ENCODE measurements around the gene CERS1. TPM values are rescaled to one million over a fixed set of nuclear protein-coding genes. Genes with fewer than 3 reads are reported as not detected.

Gene CERS1
- total RNA-seq, 1 donor from 2014 or later = 15.7 TPM

DNA sequence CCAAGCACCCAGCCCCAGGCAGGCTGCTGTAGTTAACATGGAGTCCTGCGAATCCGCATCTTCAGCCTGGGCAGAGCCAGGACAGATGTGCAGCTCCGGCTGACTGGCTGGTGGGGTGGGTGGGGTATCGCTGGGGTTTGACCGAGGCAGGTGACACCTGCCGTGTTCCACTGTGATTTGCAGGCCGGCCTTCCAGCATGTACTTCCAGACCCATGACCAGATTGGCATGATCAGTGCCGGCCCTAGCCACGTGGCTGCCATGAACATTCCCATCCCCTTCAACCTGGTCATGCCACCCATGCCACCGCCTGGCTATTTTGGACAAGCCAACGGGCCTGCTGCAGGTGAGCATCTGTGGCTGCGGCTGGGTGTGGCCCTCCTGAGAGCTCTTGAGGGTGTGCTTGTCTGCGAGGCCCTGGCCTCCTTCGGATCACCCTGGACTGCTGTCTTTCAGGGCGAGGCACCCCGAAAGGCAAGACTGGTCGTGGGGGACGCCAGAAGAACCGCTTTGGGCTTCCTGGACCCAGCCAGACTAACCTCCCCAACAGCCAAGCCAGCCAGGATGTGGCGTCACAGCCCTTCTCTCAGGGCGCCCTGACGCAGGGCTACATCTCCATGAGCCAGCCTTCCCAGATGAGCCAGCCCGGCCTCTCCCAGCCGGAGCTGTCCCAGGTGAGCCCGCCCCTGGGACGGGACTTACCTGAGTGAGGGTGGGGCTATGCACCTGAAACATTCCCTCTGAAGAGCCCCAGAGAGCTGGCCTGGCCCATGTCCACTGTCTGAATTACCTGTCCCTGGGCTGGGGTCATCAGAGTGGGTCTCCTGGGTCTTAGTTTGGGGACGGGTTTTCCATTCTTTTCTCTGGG, 30.6 kb downstream of the CERS1 start:
- Mint-ChIP-seq H3K36me3 (ENCODE audit: low read depth, unreplicated experiment) (peaks cover 33% of the 10 kb centered on the region), H3K4me3 (ENCODE audit: unreplicated experiment) (no peak overlapping the region), H3K4me1 (ENCODE audit: unreplicated experiment) (peaks cover 3% of the 10 kb centered on the region), H3K27ac (ENCODE audit: unreplicated experiment) (no peak overlapping the region), H3K9me3 (ENCODE audit: unreplicated experiment) (no peaks in the 10 kb centered on the region), H3K27me3 (ENCODE audit: unreplicated experiment) (peaks cover 12% of the 10 kb centered on the region)
- TF ChIP-seq, protein P1, sequence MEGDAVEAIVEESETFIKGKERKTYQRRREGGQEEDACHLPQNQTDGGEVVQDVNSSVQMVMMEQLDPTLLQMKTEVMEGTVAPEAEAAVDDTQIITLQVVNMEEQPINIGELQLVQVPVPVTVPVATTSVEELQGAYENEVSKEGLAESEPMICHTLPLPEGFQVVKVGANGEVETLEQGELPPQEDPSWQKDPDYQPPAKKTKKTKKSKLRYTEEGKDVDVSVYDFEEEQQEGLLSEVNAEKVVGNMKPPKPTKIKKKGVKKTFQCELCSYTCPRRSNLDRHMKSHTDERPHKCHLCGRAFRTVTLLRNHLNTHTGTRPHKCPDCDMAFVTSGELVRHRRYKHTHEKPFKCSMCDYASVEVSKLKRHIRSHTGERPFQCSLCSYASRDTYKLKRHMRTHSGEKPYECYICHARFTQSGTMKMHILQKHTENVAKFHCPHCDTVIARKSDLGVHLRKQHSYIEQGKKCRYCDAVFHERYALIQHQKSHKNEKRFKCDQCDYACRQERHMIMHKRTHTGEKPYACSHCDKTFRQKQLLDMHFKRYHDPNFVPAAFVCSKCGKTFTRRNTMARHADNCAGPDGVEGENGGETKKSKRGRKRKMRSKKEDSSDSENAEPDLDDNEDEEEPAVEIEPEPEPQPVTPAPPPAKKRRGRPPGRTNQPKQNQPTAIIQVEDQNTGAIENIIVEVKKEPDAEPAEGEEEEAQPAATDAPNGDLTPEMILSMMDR (IDR thresholded peaks at IDR 0.05; ENCODE audit: unreplicated experiment) = no peak
- no peak for DNase-seq (ENCODE audit: low spot score)

DNA sequence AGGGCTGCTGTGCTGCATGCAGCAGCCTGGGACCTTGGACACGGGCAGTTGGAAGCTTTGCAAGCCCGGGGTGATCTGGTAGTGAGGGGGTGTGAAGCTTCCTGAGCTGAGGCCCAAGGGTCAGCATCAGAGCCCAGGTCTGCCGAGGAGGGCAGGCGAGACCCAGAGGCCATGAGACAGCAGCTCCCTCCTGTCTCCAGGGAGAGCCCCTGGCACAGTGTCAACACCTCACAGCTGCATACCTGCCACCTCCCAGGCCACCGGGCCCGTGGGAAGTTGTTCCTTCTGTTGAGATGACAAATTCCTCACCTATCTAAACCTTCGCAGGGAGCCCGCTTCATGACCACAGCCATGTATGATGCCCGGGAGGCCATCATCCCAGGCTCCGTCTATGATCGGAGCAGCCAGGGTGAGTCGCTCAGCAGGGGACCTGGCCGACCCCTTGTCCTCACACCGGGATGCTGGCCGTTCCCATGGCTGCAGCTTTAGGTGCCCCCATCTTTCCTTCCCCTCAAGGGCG, 32.1 kb downstream of the CERS1 start:
- peaks cover 33% of the 10 kb centered on the region for H3K36me3 Mint-ChIP-seq (ENCODE audit: low read depth, unreplicated experiment)
- no peaks in the 10 kb centered on the region for H3K9me3 Mint-ChIP-seq (ENCODE audit: unreplicated experiment)
- H3K4me3 Mint-ChIP-seq (ENCODE audit: unreplicated experiment) = peak overlapping the region; percentile 51
- TF ChIP-seq, protein P1 (IDR thresholded peaks at IDR 0.05; ENCODE audit: unreplicated experiment) = no peak
- no peak for DNase-seq (ENCODE audit: low spot score)
- H3K4me1 Mint-ChIP-seq (ENCODE audit: unreplicated experiment) = peaks cover 3% of the 10 kb centered on the region
- H3K27ac Mint-ChIP-seq (ENCODE audit: unreplicated experiment) = no peak overlapping the region
- peaks cover 12% of the 10 kb centered on the region for H3K27me3 Mint-ChIP-seq (ENCODE audit: unreplicated experiment)

DNA sequence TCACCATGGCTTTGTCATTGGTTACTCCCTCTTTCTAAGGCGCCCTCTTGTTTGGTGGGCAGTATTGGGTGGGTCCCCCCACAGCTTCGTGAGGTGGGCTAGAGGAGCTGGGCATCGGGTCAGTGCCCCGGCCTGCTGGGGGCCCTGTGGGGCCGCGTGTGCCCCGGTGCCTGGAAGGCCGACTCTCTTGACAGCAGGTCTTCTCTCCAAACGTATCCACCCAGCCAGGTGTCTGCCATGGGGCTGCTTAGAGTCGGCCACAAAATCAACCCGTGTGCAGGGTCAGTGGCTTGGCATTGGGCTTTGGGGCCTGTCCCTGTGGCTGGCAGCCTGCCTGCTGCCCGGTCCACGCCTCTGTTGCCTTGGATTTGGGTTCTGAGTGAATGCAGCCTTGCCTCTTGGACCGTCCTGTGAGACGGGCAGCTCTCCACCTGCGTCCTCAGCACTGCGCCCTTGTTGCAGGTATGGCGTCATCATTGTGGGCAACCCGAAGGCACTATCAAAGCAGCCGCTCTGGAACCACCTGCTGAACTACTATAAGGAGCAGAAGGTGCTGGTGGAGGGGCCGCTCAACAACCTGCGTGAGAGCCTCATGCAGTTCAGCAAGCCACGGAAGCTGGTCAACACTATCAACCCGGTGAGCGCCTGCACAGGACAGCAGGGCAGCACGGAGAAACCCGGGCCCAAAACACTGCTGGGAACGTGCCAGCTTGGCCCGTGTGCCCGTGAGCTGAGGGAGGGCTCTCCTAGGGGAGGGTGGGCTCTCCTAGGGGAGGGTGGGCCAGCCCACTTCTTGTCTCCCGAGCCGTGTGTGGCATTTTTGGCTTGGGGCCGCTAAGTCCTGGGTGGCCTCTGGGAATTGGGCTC, 32.7 kb downstream of the CERS1 start:
- Mint-ChIP-seq H3K9me3 (ENCODE audit: unreplicated experiment) (no peaks in the 10 kb centered on the region), H3K27me3 (ENCODE audit: unreplicated experiment) (peaks cover 12% of the 10 kb centered on the region), H3K4me1 (ENCODE audit: unreplicated experiment) (peaks cover 3% of the 10 kb centered on the region), H3K36me3 (ENCODE audit: low read depth, unreplicated experiment) (peaks cover 34% of the 10 kb centered on the region), H3K27ac (ENCODE audit: unreplicated experiment) (no peak overlapping the region), H3K4me3 (ENCODE audit: unreplicated experiment) (no peak overlapping the region)
- TF ChIP-seq, protein P1 (IDR thresholded peaks at IDR 0.05; ENCODE audit: unreplicated experiment) = no peak
- no peak for DNase-seq (ENCODE audit: low spot score)

DNA sequence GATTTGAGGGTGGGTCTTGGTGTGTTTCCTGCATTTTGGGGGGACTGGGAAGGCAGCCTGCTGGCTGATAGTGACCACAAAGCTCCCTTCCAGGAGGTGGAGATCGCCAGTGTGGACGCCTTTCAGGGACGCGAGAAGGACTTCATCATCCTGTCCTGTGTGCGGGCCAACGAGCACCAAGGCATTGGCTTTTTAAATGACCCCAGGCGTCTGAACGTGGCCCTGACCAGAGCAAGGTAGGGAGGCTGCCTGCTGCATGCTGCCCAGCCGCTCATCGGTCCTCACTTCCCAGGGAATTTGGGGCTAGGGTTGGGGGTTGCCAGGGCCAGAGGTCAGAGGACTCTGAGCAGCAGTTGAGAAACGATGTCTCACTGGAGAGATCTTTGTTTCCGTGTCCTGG, 34.0 kb downstream of the CERS1 start:
- no peak overlapping the region for H3K27ac Mint-ChIP-seq (ENCODE audit: unreplicated experiment)
- H3K4me1 Mint-ChIP-seq (ENCODE audit: unreplicated experiment) = peaks cover 3% of the 10 kb centered on the region
- TF ChIP-seq, protein P1 (IDR thresholded peaks at IDR 0.05; ENCODE audit: unreplicated experiment) = no peak
- no peak for DNase-seq (ENCODE audit: low spot score)
- H3K36me3 Mint-ChIP-seq (ENCODE audit: low read depth, unreplicated experiment) = peaks cover 32% of the 10 kb centered on the region
- no peaks in the 10 kb centered on the region for H3K9me3 Mint-ChIP-seq (ENCODE audit: unreplicated experiment)
- peaks cover 9% of the 10 kb centered on the region for H3K27me3 Mint-ChIP-seq (ENCODE audit: unreplicated experiment)
- no peak overlapping the region for H3K4me3 Mint-ChIP-seq (ENCODE audit: unreplicated experiment)

Measured in endothelial cell (in vitro differentiated cells).